Stimulated activated CD4-positive, alpha-beta T cell treated with anti-CD3 and anti-CD28 coated beads, Interleukin-1b, Interleukin-23, amount 100 ng/mL, for 24 hours (primary cell): ENCODE measurements around the gene RASGRF2.
"Not testable (repeated sequence)": the region's sequence is repeated elsewhere in the genome, so short reads cannot be mapped to it uniquely, and the experiment has no call there.

Source experiments
- DNase-seq, 4 experiments: peaks; one replicate each; pipeline ENCODE4 v3.0.0-alpha.2; 2020; ENCODE audit warnings: low read depth in 4 of 4, low spot score in 1 of 4

The RASGRF2 gene

DNA sequence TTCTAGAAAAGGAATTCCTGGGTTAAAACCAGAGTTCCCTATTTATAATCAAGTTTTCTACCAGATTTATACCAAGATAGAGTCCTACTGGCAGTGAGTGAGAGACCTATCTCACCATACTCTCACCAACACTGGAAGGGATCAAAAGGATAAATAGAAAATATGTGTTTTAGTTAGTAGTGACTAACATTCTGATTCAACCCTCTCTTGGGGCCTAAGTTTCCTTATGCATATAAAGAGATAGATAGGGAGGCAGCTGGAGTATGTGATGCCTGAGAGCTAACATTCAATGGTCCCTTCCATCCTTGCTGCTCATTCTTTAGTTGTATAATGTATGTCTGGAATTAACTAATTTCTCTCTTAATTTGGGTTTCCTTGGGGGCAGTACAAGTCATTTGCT, 304.9 kb downstream of the RASGRF2 start:
- DNase-seq, result no peak

DNA sequence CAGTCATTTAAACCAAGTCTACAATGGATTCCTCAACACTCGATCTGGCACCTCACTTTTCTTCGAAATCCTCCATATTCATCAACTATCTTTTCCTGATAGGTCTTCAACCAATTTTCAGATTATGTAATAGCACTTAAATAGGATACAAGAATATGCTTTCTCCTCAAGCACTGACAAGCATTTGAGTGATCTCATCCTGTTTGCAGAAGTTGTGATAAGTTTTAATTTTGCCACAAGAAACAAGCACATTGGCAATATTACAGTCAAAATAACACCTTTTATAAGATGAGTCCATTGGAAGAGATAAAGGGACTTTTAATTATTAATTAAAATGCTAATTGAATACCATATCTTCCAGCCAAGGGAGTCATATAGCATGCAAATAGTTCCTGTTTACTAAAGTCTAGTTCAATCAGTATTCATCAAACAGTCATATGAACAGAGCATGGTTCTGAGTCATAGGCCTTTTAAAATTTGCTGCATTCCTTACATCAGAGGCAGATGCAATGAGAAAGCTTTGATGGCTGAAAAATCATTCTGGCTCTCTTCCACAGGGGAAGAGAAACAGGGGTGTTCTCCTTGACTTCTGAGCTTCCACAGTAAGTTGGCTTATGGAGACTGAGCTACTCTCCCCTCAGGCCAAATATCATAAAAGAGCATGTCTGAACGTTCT, 308.5 kb downstream of the RASGRF2 start:
- DNase-seq, result no peak

DNA sequence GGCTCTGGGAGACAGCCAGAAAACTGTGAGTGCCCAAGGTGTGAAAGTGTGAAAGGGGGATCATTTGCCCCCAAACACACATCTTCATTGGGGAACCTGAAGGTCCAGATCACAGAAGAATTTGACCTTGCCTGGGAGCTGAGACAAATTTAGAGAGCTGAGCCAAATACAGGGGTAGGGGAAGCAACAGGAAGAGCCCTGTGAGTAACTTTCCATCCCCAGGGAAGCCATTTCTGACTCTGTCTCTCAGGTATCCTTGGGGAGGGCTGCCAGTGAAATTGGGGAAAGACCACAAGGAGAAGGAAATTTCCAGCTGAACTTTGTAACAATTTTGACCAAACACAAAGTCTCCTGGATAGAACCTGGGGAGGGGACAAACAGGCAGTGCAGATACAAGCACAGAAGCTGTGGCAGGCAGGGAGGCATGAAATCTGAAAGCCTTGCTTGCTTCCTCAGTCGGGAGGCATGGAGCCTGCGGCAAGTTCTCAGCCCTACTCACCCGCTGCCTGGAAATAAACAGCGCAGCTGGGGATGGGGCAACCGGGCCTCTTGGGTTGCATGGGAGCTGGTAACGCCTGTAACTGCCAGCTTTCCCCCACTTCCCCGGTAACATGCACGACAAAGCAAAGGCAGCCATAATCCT, 309.7 kb downstream of the RASGRF2 start:
- DNase-seq, result no peak

DNA sequence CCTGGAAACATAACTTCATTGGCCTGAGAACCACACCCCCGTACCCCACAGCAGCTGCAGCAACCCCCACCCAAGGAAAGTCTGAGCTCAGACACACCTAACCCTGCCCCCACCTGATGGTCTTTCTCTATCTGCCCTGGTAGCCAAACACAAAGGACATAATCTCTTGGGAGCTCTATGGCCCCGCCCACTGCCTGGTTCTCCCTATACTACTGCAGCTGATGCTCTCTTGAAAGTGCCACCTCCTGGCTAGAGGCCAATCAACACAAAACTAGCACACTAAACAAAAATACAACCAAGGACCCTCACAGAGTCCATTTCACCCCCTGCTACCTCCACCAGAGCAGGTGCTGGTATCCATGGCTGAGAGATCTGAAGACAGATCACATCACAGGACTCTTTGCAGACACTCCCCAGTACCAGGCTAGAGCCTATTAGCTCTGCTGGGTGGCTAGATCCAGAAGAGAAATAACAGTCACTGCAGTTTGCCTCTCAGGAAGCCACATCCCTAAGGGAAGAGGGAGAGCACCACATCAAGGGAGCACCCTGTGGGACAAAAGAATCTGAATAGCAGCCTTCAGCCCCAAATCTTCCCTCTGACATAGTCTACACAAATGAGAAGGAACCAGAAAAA, 310.3 kb downstream of the RASGRF2 start:
- DNase-seq, result not testable (repeated sequence)
